ENCODE results near the gene MEGF11. TPM values are rescaled to one million over a fixed set of nuclear protein-coding genes. Genes with fewer than 3 reads are reported as not detected.

The MEGF11 gene
- total RNA-seq, 2 experiments from 2014 or later, result 3.3 to 6.8 TPM

DNA sequence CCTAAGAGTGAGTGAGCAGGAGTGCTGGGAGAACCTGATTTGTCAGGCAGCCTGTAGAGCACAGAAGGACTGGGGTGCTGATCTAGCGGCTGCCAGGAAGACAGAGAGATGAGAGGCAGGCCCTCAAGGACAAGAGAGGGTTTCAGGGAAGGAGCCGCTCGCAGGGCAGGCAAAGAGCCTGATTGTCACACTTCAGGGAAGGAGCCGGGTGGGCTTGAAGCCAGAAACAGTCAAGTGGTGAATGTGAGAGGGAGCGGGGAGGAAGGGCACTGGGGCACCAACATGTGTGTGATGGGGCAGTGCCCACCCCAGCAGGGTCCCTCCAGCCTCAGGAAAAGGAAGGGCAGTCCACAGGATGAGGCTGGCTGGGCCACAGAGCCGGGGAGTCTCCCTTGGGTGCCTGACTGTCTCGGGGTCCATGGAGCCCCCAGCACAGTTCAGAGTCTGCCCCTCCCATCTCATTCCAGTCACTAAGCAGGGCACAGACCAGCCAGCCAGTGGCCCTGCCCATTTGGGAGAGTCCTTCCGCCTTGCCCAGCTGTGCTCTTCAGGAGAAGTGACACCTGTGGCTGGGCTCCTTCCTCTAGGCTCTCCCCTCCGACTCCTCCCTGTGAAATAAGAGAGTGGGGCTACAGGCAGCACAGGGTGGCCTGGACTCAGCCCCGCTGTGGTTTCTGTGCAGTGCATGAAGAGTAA, 235.6 kb downstream of the MEGF11 start:
- BruUV-seq (replicated peaks), result no TSS peak
- intact Hi-C loops (cut with micrococcal nuclease; ENCODE audit: unreplicated experiment), result no loop called here
- H3K27ac ChIP-seq (ENCODE audit: low read depth, low read length, poor library complexity, severe bottlenecking), result no peak overlapping the region
- no peak for TF ChIP-seq EZH2phosphoT487 (IDR thresholded peaks at IDR 0.05; ENCODE audit: borderline replicate concordance, low read depth, low read length)
- TF ChIP-seq, protein P1, sequence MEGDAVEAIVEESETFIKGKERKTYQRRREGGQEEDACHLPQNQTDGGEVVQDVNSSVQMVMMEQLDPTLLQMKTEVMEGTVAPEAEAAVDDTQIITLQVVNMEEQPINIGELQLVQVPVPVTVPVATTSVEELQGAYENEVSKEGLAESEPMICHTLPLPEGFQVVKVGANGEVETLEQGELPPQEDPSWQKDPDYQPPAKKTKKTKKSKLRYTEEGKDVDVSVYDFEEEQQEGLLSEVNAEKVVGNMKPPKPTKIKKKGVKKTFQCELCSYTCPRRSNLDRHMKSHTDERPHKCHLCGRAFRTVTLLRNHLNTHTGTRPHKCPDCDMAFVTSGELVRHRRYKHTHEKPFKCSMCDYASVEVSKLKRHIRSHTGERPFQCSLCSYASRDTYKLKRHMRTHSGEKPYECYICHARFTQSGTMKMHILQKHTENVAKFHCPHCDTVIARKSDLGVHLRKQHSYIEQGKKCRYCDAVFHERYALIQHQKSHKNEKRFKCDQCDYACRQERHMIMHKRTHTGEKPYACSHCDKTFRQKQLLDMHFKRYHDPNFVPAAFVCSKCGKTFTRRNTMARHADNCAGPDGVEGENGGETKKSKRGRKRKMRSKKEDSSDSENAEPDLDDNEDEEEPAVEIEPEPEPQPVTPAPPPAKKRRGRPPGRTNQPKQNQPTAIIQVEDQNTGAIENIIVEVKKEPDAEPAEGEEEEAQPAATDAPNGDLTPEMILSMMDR (conservative IDR thresholded peaks at IDR 0.05; ENCODE audit: low read length), result no peak
- H4K20me1 ChIP-seq (ENCODE audit: insufficient read depth, low read length), result no peaks in the 10 kb centered on the region
- ChIA-PET POLR2A (no interaction called here), CTCF (ENCODE audit: unreplicated experiment) (interaction anchor here (0.6 kb wide), 1 partner anchor 550 kb away, joined by 3 read pairs; no protein-coding TSS in a partner anchor)
- no peaks in the 10 kb centered on the region for H3K36me3 ChIP-seq (ENCODE audit: insufficient read depth, low read length)
- H3K79me2 ChIP-seq (ENCODE audit: insufficient read depth, low read depth, low read length), result no peaks in the 10 kb centered on the region
- no peaks in the 10 kb centered on the region for H3K4me1 ChIP-seq (ENCODE audit: insufficient read depth, low read length, poor library complexity, severe bottlenecking)
- no peaks in the 10 kb centered on the region for H3K9me2 ChIP-seq (ENCODE audit: insufficient read depth, low read length)
- DNase-seq (ENCODE audit: low spot score), result no peak
- no peak overlapping the region for H3K4me3 ChIP-seq (ENCODE audit: low read depth, low read length, poor library complexity, severe bottlenecking)
- no peaks in the 10 kb centered on the region for H3K9me3 ChIP-seq (ENCODE audit: low read length)
- no peak overlapping the region for H2AFZ ChIP-seq (ENCODE audit: low read length)
- H3K4me2 ChIP-seq (ENCODE audit: low read length), result no peak overlapping the region

DNA sequence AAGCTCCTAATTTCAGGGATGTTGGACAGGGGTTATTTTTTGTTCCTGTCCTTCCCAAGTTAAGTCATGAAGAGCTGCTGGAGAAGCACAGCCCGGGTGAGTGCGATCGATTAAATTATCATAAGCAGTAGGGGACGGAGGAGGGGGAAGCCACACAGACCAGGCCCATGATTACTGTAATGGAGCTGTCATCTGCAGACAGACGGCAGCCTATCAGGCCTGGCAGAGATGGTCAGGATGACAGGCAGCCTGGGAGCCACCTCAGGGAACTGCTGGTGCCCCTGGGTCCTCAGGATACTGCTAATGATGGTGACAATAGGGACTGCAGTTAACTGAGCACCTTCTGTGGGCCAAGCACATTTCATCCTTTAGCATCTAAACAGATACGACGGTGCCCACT, 236.6 kb downstream of the MEGF11 start:
- H3K9me3 ChIP-seq (ENCODE audit: low read length), result no peaks in the 10 kb centered on the region
- H3K36me3 ChIP-seq (ENCODE audit: insufficient read depth, low read length), result no peaks in the 10 kb centered on the region
- ChIA-PET POLR2A (no interaction called here), CTCF (ENCODE audit: unreplicated experiment) (interaction anchor here (0.6 kb wide), 1 partner anchor 549 kb away, joined by 3 read pairs; no protein-coding TSS in a partner anchor)
- TF ChIP-seq EZH2phosphoT487 (IDR thresholded peaks at IDR 0.05; ENCODE audit: borderline replicate concordance, low read depth, low read length), result no peak
- TF ChIP-seq, protein P1 (conservative IDR thresholded peaks at IDR 0.05; ENCODE audit: low read length), result no peak
- no peaks in the 10 kb centered on the region for H3K79me2 ChIP-seq (ENCODE audit: insufficient read depth, low read depth, low read length)
- H4K20me1 ChIP-seq (ENCODE audit: insufficient read depth, low read length), result no peaks in the 10 kb centered on the region
- no peak overlapping the region for H3K27ac ChIP-seq (ENCODE audit: low read depth, low read length, poor library complexity, severe bottlenecking)
- H3K9me2 ChIP-seq (ENCODE audit: insufficient read depth, low read length), result no peaks in the 10 kb centered on the region
- no TSS peak for BruUV-seq (replicated peaks)
- no peaks in the 10 kb centered on the region for H3K4me1 ChIP-seq (ENCODE audit: insufficient read depth, low read length, poor library complexity, severe bottlenecking)
- no peak overlapping the region for H3K4me2 ChIP-seq (ENCODE audit: low read length)
- no peak overlapping the region for H3K4me3 ChIP-seq (ENCODE audit: low read depth, low read length, poor library complexity, severe bottlenecking)
- intact Hi-C loops (cut with micrococcal nuclease; ENCODE audit: unreplicated experiment), result no loop called here
- DNase-seq (ENCODE audit: low spot score), result no peak
- no peak overlapping the region for H2AFZ ChIP-seq (ENCODE audit: low read length)

DNA sequence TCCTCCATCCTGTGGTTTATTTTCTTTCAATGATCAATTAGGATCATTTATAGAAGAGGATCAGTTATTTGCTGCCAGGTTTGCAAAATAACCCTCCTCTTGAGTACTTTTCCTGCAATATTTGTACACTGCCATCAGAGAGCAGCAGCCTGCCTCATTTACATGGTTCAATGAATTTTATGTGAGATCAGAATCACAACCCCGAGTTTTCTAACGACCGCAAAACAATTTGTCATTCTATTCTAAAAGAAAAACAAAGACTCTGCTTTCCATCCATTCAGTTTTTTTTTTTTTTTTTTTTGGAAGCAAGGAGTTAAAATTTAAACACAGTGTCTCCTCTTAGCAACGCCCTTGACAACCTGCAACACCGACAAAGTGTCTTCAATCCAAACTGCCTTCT, 237.4 kb downstream of the MEGF11 start:
- Histone ChIP-seq H3K4me2 (ENCODE audit: low read length) (no peak overlapping the region), H2AFZ (ENCODE audit: low read length) (no peak overlapping the region), H3K4me1 (ENCODE audit: insufficient read depth, low read length, poor library complexity, severe bottlenecking) (no peaks in the 10 kb centered on the region), H3K4me3 (ENCODE audit: low read depth, low read length, poor library complexity, severe bottlenecking) (no peak overlapping the region), H3K36me3 (ENCODE audit: insufficient read depth, low read length) (no peaks in the 10 kb centered on the region), H4K20me1 (ENCODE audit: insufficient read depth, low read length) (no peaks in the 10 kb centered on the region), H3K9me2 (ENCODE audit: insufficient read depth, low read length) (no peaks in the 10 kb centered on the region), H3K79me2 (ENCODE audit: insufficient read depth, low read depth, low read length) (no peaks in the 10 kb centered on the region), H3K27ac (ENCODE audit: low read depth, low read length, poor library complexity, severe bottlenecking) (no peak overlapping the region), H3K9me3 (ENCODE audit: low read length) (no peaks in the 10 kb centered on the region)
- TF ChIP-seq, protein P1 (conservative IDR thresholded peaks at IDR 0.05; ENCODE audit: low read length), result peak; percentile 44
- no peak for TF ChIP-seq EZH2phosphoT487 (IDR thresholded peaks at IDR 0.05; ENCODE audit: borderline replicate concordance, low read depth, low read length)
- no TSS peak for BruUV-seq (replicated peaks)
- CTCF ChIA-PET (ENCODE audit: unreplicated experiment), result no interaction called here
- no peak for DNase-seq (ENCODE audit: low spot score)
- intact Hi-C loops (cut with micrococcal nuclease; ENCODE audit: unreplicated experiment), result no loop called here
- POLR2A ChIA-PET, result no interaction called here
